Measurements from ENCODE around the gene SPRED1. TPM values are rescaled to one million over a fixed set of nuclear protein-coding genes. Genes with fewer than 3 reads are reported as not detected.

The SPRED1 gene
- total RNA-seq, 4 donors from 2014 or later: 8.6 to 26.5 (median 10.3) TPM

GRCh38 chr15:38243278-38244055 lies 9.2 kb upstream of the SPRED1 start:
- Histone ChIP-seq H3K9me3 (no peaks in the 10 kb centered on the region), H3K27ac (peak overlapping the region; percentile 19 to 40 (median 26)), H3K4me1 (peaks cover 0 to 21% (median 2%) of the 10 kb centered on the region in 4 donors), H3K4me3 (no peak overlapping the region), H3K36me3 (no peaks in the 10 kb centered on the region), H3K27me3 (no peaks in the 10 kb centered on the region)
- no peak for TF ChIP-seq EP300 (IDR thresholded peaks at IDR 0.05; ENCODE audit: low read depth)
- TF ChIP-seq POLR2AphosphoS5 (IDR thresholded peaks at IDR 0.05): peak in 2 of 3 donors; percentile 11 to 54
- intact Hi-C loops (cut with DNase I; ENCODE audit: low total_unique reads) (no loop called here), in situ Hi-C loops (cut with MboI; ENCODE audit: low pct_ligation_motif_present in 1 of 4, low pct_unique_long_range_greater_than_20kb in 1 of 4, low sequenced_read_pairs in 3 of 4) (loop anchor here in 1 of 4 donors (25.0 kb wide), 1 partner anchor 181 kb away; no protein-coding TSS in a partner anchor)
- 39% methylated on average over 5 to 6 of the region's 6 CpGs for WGBS, 2 donors (ENCODE audit: low coverage in 1 of 2)
- DNase-seq: peak; percentile 50

GRCh38 chr15:38247336-38247735 lies 5.3 kb upstream of the SPRED1 start:
- peaks cover 0 to 22% (median 4%) of the 10 kb centered on the region in 4 donors for H3K4me1 ChIP-seq
- no peak overlapping the region for H3K27ac ChIP-seq
- intact Hi-C loops (cut with DNase I; ENCODE audit: low total_unique reads) (no loop called here), in situ Hi-C loops (cut with MboI; ENCODE audit: low pct_ligation_motif_present in 1 of 4, low pct_unique_long_range_greater_than_20kb in 1 of 4, low sequenced_read_pairs in 3 of 4) (loop anchor here in 1 of 4 donors (25.0 kb wide), 1 partner anchor 185 kb away; no protein-coding TSS in a partner anchor)
- DNase-seq: no peak
- H3K9me3 ChIP-seq: no peaks in the 10 kb centered on the region
- TF ChIP-seq CTCF (IDR thresholded peaks at IDR 0.05): no peak
- no peak for TF ChIP-seq POLR2AphosphoS5 (IDR thresholded peaks at IDR 0.05)
- no peak for TF ChIP-seq EP300 (IDR thresholded peaks at IDR 0.05; ENCODE audit: low read depth)
- TF ChIP-seq POLR2A (IDR thresholded peaks at IDR 0.05): no peak
- H3K36me3 ChIP-seq: no peaks in the 10 kb centered on the region
- no peak overlapping the region for H3K4me3 ChIP-seq
- H3K27me3 ChIP-seq: no peaks in the 10 kb centered on the region
- 59 to 79% methylated on average over 3 of the region's 3 CpGs for WGBS, 2 donors (ENCODE audit: low coverage in 1 of 2)

- peak overlapping the region; percentile 65 to 95 (median 92) for H3K4me3 ChIP-seq
- intact Hi-C loops (cut with DNase I; ENCODE audit: low total_unique reads): loop anchor here (10.0 kb wide), 1 partner anchor 189 kb away; no protein-coding TSS in a partner anchor
- 1% methylated on average over 4 of the region's 4 CpGs; no CpG with 5 or more reads in 1 of the 2 donors for WGBS, 2 donors (ENCODE audit: low coverage in 1 of 2)
- H3K4me1 ChIP-seq: peaks cover 0 to 35% (median 20%) of the 10 kb centered on the region in 4 donors
- in situ Hi-C loops (cut with MboI; ENCODE audit: low pct_ligation_motif_present in 1 of 4, low pct_unique_long_range_greater_than_20kb in 1 of 4, low sequenced_read_pairs in 3 of 4): no loop called here
- H3K9me3 ChIP-seq: no peaks in the 10 kb centered on the region
- H3K36me3 ChIP-seq: no peaks in the 10 kb centered on the region
- H3K27me3 ChIP-seq: no peaks in the 10 kb centered on the region
- peak; percentile 47 for TF ChIP-seq POLR2A (IDR thresholded peaks at IDR 0.05)
- TF ChIP-seq CTCF (IDR thresholded peaks at IDR 0.05): no peak
- peak; percentile 23 to 49 (median 44) for TF ChIP-seq POLR2AphosphoS5 (IDR thresholded peaks at IDR 0.05)
- TF ChIP-seq EP300 (IDR thresholded peaks at IDR 0.05; ENCODE audit: low read depth): no peak
- peak overlapping the region; percentile 97 to 99 (median 98) for H3K27ac ChIP-seq
- peak; percentile 13 for DNase-seq
Measured at GRCh38 chr15:38253351-38253781, 730 bp downstream of the SPRED1 start.

GRCh38 chr15:38254051-38254883 lies 1.6 kb downstream of the SPRED1 start:
- 0 to 1% methylated on average over 11 to 15 of the region's 15 CpGs for WGBS, 2 donors (ENCODE audit: low coverage in 1 of 2)
- Histone ChIP-seq H3K27me3 (no peaks in the 10 kb centered on the region), H3K36me3 (no peaks in the 10 kb centered on the region), H3K9me3 (no peaks in the 10 kb centered on the region), H3K27ac (peak overlapping the region; percentile 97 to 99 (median 98)), H3K4me3 (peak overlapping the region; percentile 1 to 95 (median 92)), H3K4me1 (peaks cover 0 to 40% (median 20%) of the 10 kb centered on the region in 4 donors)
- intact Hi-C loops (cut with DNase I; ENCODE audit: low total_unique reads) (loop anchor here (10.0 kb wide), 1 partner anchor 189 kb away; no protein-coding TSS in a partner anchor), in situ Hi-C loops (cut with MboI; ENCODE audit: low pct_ligation_motif_present in 1 of 4, low pct_unique_long_range_greater_than_20kb in 1 of 4, low sequenced_read_pairs in 3 of 4) (no loop called here)
- TF ChIP-seq CTCF (IDR thresholded peaks at IDR 0.05): no peak
- peak in 2 of 3 donors; percentile 38 to 65 for TF ChIP-seq POLR2AphosphoS5 (IDR thresholded peaks at IDR 0.05)
- DNase-seq: peak; percentile 62
